ENCODE results near the gene DOK4.

DOK4 gene

GRCh38 chr16:57534337-57534880 lies 48.1 kb upstream of the DOK4 start:
- Histone ChIP-seq H3F3A (ENCODE audit: control insufficient read depth, insufficient read depth) (peaks cover 32% of the 10 kb centered on the region), H4K20me1 (ENCODE audit: control insufficient read depth, insufficient read depth, low read depth, low read length) (no peaks in the 10 kb centered on the region; the same call in 1 of the 2 replicates), H3K4me2 (ENCODE audit: low read length) (peak overlapping the region; percentile 1; the same call in 1 of the 2 replicates), H3K27me3 (ENCODE audit: control insufficient read depth, low read length) (no peaks in the 10 kb centered on the region), H3K9me3 (ENCODE audit: control insufficient read depth, insufficient read depth, low read length) (no peaks in the 10 kb centered on the region), H3K36me3 (ENCODE audit: control insufficient read depth, low read length) (no peaks in the 10 kb centered on the region), H3K4me3 (ENCODE audit: low read length) (no peak overlapping the region), H3K79me2 (ENCODE audit: control insufficient read depth, low read length) (no peaks in the 10 kb centered on the region), H3K9me2 (replicated peaks; ENCODE audit: control insufficient read depth, low read length) (no peaks in the 10 kb centered on the region), H3K4me1 (ENCODE audit: control insufficient read depth, low read length) (peaks cover 86% of the 10 kb centered on the region), H3K27ac (ENCODE audit: low read depth, low read length) (no peak overlapping the region)
- TF ChIP-seq, protein P1, sequence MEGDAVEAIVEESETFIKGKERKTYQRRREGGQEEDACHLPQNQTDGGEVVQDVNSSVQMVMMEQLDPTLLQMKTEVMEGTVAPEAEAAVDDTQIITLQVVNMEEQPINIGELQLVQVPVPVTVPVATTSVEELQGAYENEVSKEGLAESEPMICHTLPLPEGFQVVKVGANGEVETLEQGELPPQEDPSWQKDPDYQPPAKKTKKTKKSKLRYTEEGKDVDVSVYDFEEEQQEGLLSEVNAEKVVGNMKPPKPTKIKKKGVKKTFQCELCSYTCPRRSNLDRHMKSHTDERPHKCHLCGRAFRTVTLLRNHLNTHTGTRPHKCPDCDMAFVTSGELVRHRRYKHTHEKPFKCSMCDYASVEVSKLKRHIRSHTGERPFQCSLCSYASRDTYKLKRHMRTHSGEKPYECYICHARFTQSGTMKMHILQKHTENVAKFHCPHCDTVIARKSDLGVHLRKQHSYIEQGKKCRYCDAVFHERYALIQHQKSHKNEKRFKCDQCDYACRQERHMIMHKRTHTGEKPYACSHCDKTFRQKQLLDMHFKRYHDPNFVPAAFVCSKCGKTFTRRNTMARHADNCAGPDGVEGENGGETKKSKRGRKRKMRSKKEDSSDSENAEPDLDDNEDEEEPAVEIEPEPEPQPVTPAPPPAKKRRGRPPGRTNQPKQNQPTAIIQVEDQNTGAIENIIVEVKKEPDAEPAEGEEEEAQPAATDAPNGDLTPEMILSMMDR (IDR thresholded peaks at IDR 0.05; ENCODE audit: low read depth, low read length, poor library complexity, severe bottlenecking): no peak
- no peak for TF ChIP-seq EZH2phosphoT487 (IDR thresholded peaks at IDR 0.05; ENCODE audit: borderline replicate concordance, low read length)

DNA sequence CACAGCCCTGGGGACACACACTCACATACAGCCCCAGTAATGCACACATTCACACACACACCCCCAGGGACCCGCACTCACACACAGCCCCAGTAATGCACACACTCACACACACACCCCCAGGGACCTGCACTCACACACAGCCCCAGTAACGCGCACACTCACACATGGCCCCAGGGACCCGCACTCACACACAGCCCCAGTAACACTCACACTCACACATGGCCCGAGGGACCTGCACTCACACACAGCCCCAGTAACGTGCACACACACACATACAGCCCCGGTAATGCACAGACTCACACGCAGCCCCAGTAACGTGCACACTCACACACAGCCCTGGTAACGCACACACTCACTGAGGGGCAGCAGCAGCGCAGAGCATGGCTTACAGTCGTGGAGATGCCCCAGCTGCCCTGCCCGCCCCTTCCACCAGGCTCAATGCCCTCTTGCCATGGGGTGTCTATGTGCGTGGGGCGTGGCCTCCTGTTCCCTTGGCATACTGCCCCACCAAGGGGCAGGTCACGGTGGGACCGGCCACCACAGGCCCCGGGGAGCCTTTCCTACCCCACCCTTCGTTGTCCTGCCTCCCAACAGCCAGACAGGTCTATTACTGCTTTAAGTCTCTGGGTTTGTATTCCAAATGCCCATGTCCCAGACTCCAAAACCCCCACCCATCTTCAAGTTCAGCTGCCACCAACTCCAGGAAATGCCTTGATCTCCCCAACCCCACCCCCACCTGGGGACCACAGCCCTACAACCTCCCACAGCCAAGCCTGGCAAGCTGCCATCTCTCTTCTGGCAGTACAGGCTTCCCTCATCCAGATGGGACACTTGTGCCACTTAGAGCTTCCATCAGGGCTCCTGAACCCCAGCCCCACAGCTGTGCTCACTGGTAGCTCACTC lies 47.4 kb upstream of the DOK4 start:
- Histone ChIP-seq H3K4me1 (ENCODE audit: control insufficient read depth, low read length) (peaks cover 84% of the 10 kb centered on the region), H3F3A (ENCODE audit: control insufficient read depth, insufficient read depth) (peaks cover 27% of the 10 kb centered on the region), H3K9me3 (ENCODE audit: control insufficient read depth, insufficient read depth, low read length) (no peaks in the 10 kb centered on the region), H3K4me3 (ENCODE audit: low read length) (no peak overlapping the region), H3K9me2 (replicated peaks; ENCODE audit: control insufficient read depth, low read length) (no peaks in the 10 kb centered on the region), H3K27me3 (ENCODE audit: control insufficient read depth, low read length) (no peaks in the 10 kb centered on the region), H3K36me3 (ENCODE audit: control insufficient read depth, low read length) (no peaks in the 10 kb centered on the region), H3K79me2 (ENCODE audit: control insufficient read depth, low read length) (no peaks in the 10 kb centered on the region), H4K20me1 (ENCODE audit: control insufficient read depth, insufficient read depth, low read depth, low read length) (no peaks in the 10 kb centered on the region; the same call in 1 of the 2 replicates), H3K4me2 (ENCODE audit: low read length) (peak overlapping the region; percentile 1; the same call in 1 of the 2 replicates), H3K27ac (ENCODE audit: low read depth, low read length) (no peak overlapping the region)
- TF ChIP-seq, protein P1 (IDR thresholded peaks at IDR 0.05; ENCODE audit: low read depth, low read length, poor library complexity, severe bottlenecking): no peak
- TF ChIP-seq EZH2phosphoT487 (IDR thresholded peaks at IDR 0.05; ENCODE audit: borderline replicate concordance, low read length): no peak

- H3K27me3 ChIP-seq (ENCODE audit: control insufficient read depth, low read length): no peaks in the 10 kb centered on the region
- no peak overlapping the region for H3K4me2 ChIP-seq (ENCODE audit: low read length)
- H3K27ac ChIP-seq (ENCODE audit: low read depth, low read length): no peak overlapping the region
- no peaks in the 10 kb centered on the region for H3K79me2 ChIP-seq (ENCODE audit: control insufficient read depth, low read length)
- peaks cover 13% of the 10 kb centered on the region for H3F3A ChIP-seq (ENCODE audit: control insufficient read depth, insufficient read depth)
- no peaks in the 10 kb centered on the region for H3K9me2 ChIP-seq (replicated peaks; ENCODE audit: control insufficient read depth, low read length)
- H3K4me1 ChIP-seq (ENCODE audit: control insufficient read depth, low read length): peaks cover 70% of the 10 kb centered on the region
- H4K20me1 ChIP-seq (ENCODE audit: control insufficient read depth, insufficient read depth, low read depth, low read length): no peaks in the 10 kb centered on the region; the same call in 1 of the 2 replicates
- H3K36me3 ChIP-seq (ENCODE audit: control insufficient read depth, low read length): no peaks in the 10 kb centered on the region
- H3K9me3 ChIP-seq (ENCODE audit: control insufficient read depth, insufficient read depth, low read length): no peaks in the 10 kb centered on the region
- no peak overlapping the region for H3K4me3 ChIP-seq (ENCODE audit: low read length)
- TF ChIP-seq, protein P1 (IDR thresholded peaks at IDR 0.05; ENCODE audit: low read depth, low read length, poor library complexity, severe bottlenecking): no peak
- TF ChIP-seq EZH2phosphoT487 (IDR thresholded peaks at IDR 0.05; ENCODE audit: borderline replicate concordance, low read length): no peak
Observed at GRCh38 chr16:57532266-57532625, 46.0 kb upstream of the DOK4 start.

All from DOHH2 (cell line).